Stimulated activated CD8-positive, alpha-beta memory T cell treated with anti-CD3 and anti-CD28 coated beads, Interleukin-15, amount 100 ng/mL, for 48 hours (primary cell): ENCODE measurements around the gene ZNF185.
A peak's percentile ranks its signal among the peaks of the same experiment; 100 is the strongest.

Source experiments
- DNase-seq, 2 donors: peaks; one replicate each; pipeline ENCODE4 v3.0.0-alpha.2; 2020; ENCODE audit warnings: low read depth in 2 of 2

Gene ZNF185

DNA sequence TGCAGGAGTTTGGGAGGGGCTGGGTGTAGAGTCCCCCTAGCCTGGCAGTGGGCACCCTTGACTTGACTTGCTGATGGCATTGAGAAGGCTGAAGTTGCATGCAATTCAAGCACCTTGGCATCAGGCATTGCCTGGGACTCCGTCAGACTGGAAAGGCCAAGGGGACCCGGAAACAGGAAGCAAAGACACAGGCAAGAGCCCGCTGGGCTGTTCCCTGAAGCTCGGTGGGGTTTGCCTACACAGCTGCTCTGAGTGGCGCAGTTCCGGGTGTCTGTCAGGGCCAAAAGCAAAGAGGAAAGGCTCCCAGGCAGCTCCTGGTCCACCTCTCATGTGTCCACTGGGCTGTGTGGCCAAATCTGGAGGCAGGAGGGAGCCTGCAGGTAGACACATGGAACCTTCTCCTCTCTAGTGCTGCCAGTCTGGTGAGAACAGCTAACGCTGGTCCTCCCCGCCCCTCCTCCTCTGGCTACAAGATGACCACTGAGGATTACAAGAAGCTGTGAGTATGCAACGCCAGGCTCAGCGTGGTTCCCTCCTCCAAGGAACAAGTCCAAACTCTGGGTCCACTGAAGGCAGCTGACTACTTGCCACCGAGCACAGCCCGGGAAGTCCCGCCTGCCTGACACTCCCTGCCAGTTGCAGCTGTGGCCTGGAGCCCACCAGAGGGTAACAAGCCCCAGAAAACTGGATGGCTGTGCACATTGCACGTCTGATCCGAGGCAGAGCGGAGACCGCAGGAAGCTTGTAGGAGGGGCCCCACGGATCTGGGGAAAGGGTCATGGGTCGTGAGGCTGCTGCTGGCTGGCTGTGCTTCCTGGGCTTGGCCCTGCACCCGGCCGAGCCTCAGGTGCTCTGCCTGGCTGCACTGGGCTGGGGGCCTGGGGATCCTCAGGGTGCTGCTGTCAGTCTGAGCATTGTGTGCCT, 20.1 kb downstream of the ZNF185 start:
- DNase-seq = no peak

- no peak for DNase-seq
These were observed 20.8 kb downstream of the ZNF185 start for GRCh38 chrX:152918707-152919106.

- DNase-seq = no peak
These were observed 25.7 kb downstream of the ZNF185 start for GRCh38 chrX:152923599-152923998.

- no peak for DNase-seq
These were observed 28.0 kb downstream of the ZNF185 start for GRCh38 chrX:152925835-152926234.

- peak; percentile 35 to 43 for DNase-seq
These were observed 28.4 kb downstream of the ZNF185 start for GRCh38 chrX:152926279-152926678.

DNA sequence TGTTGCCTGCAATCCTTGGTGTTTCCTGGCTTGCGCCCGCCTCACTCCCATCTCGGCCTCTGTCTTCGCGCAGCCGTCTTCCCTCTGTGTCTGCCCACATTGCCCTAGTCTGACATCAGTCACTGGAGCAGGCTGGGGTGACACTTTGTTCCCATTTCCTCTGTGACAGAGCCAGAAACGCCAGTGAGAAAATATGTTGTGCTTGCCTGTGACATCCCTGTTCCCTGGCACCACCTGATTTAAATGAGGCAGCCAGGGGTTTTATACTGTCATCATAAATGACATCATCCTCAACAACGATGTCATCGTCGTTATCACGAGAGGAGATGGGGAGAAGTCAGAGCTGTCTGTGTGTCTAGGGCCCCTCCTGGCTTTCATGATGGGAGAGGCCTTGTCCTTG, 29.1 kb downstream of the ZNF185 start:
- no peak for DNase-seq

GRCh38 chrX:152927858-152928760, 30.2 kb downstream of the ZNF185 start:
- no peak for DNase-seq

- DNase-seq = no peak
These were observed 31.0 kb downstream of the ZNF185 start for GRCh38 chrX:152928761-152929400.

DNA sequence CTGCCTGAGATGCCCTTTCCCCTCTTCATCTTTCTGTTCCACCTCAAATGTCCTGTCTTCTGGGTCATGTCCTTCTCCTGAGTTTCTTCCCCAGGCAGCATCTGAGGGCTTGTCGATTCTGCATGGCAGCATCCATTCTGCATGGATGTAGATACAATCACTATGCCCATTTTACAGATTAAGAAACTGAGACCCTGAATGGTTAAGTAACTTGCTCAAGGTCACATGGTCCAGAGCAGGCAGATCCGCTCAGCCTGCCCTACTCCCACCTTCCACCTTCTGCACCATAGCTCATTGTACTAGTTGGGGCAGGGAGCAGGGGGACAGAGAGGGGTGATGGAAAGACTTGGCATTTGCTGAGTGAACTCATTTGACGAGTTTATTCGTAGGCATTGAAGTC, 32.0 kb downstream of the ZNF185 start:
- no peak for DNase-seq

DNA sequence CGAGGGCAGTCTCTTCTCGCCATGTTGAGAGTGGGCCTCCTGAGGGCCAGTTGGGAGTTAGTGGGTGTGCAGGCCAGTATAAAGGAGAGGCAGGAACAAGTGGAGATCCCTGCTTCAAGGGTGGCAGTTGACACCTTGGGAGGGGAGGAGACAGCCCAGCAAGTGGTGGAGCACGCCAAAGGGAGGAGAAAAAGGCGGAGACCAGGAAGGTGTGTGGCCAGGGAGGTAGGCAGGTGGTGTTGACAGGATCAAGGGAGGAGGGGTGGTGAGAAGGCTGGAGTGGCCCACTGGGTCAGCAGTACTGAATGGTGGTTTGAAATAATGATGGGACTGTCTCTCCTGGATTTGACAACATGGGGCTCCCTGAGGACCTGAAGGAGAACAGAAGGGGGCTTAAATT, 32.6 kb downstream of the ZNF185 start:
- DNase-seq = no peak

DNA sequence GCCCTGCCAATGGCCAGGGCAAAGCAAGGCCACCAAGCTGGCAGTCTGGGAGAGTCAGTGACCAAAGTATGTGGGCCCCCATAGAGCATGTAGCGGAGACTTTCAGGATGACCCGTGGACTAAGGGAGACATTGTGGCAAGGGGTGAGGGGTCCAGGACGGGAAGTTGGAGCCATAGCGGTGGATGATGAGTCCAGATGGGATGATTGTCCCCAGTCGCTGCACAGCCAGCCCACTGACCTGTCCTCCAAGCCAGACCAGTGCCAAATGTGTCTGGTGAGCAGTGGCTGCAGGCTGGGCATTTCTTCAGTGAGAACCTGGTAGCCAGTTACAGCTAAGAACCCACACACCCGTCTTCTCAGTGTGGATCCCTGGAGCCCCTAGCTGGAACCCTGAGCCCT, 34.3 kb downstream of the ZNF185 start:
- no peak for DNase-seq

- DNase-seq = no peak
These were observed 34.8 kb downstream of the ZNF185 start for GRCh38 chrX:152932598-152933175.

- DNase-seq = no peak
These were observed 38.4 kb downstream of the ZNF185 start for GRCh38 chrX:152936306-152936705.

DNA sequence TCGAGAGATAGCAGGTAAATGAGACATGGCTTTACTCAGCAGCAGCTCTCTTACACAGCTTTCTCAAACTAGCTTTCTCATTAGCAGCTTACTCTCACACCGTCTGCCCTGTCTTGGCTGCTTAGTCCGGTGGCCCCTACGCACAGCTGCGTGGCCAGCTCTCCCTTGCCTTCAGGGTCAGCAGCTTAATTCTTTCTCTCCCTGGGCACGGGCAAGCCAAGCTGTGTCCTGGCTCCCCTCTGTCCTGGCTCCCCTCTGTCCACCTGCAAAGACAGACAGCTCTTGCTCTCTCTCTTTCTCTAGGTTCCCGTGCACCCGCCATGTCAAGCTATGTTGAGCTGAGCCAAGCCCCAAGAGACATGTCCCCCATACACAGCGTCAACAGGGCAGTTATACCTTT, 39.4 kb downstream of the ZNF185 start:
- DNase-seq = no peak

- peak; percentile 77 to 79 for DNase-seq
These were observed 43.6 kb downstream of the ZNF185 start for GRCh38 chrX:152941328-152942076.

GRCh38 chrX:152942077-152942442, 44.2 kb downstream of the ZNF185 start:
- DNase-seq = no peak

- DNase-seq = no peak
These were observed 46.0 kb downstream of the ZNF185 start for GRCh38 chrX:152943826-152944225.

GRCh38 chrX:152945021-152945979, 47.4 kb downstream of the ZNF185 start:
- no peak for DNase-seq

GRCh38 chrX:152946681-152947080, 48.8 kb downstream of the ZNF185 start:
- DNase-seq = no peak
